ENCODE results near the gene KRT78. TPM values are rescaled to one million over a fixed set of nuclear protein-coding genes. Genes with fewer than 3 reads are reported as not detected.

KRT78 gene
- total and polyA plus RNA-seq, 9 of the 15 experiments (the other 6 are each of a cell fraction or from before 2014, with no cell fraction given): not detected

- TF ChIP-seq, protein P1, sequence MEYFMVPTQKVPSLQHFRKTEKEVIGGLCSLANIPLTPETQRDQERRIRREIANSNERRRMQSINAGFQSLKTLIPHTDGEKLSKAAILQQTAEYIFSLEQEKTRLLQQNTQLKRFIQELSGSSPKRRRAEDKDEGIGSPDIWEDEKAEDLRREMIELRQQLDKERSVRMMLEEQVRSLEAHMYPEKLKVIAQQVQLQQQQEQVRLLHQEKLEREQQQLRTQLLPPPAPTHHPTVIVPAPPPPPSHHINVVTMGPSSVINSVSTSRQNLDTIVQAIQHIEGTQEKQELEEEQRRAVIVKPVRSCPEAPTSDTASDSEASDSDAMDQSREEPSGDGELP (CRISPR knock-in tag; IDR thresholded peaks at IDR 0.05; ENCODE audit: borderline replicate concordance): peak; percentile 34; the same call in 1 of the 2 replicates
- TF ChIP-seq ZNF324 (CRISPR knock-in tag; IDR thresholded peaks at IDR 0.05) (no peak), THRAP3 (IDR thresholded peaks at IDR 0.05; ENCODE audit: borderline replicate concordance) (no peak), HDAC3 (IDR thresholded peaks at IDR 0.05; ENCODE audit: borderline replicate concordance, partially characterized antibody) (no peak), BMI1 (IDR thresholded peaks at IDR 0.05; ENCODE audit: low read length) (no peak), HNRNPUL1 (IDR thresholded peaks at IDR 0.05; ENCODE audit: low read length) (no peak), PML (IDR thresholded peaks at IDR 0.05; ENCODE audit: low read length) (peak; percentile 39; the same call in 1 of the 2 replicates), KLF1 (tag; IDR thresholded peaks at IDR 0.05) (peak; percentile 60; the same call in 1 of the 2 replicates), PTRF (tag; IDR thresholded peaks at IDR 0.05) (no peak), MBD1 (CRISPR knock-in tag; IDR thresholded peaks at IDR 0.05) (no peak), THRB (CRISPR knock-in tag; conservative IDR thresholded peaks at IDR 0.05) (0 out of 2 replicates have a peak, but pooled peaks have one; percentile 36), MAZ (CRISPR knock-in tag; conservative IDR thresholded peaks at IDR 0.05 in 1 of 2, IDR thresholded peaks at IDR 0.05 in 1 of 2) (peak; percentile 78 to 80), ILK (tag; IDR thresholded peaks at IDR 0.05; ENCODE audit: borderline replicate concordance, low read depth) (no peak), RCOR1 (IDR thresholded peaks at IDR 0.05; ENCODE audit: borderline replicate concordance in 1 of 2, low read depth in 2 of 2, low read length in 2 of 2) (no peak), NBN (IDR thresholded peaks at IDR 0.05; ENCODE audit: low read depth) (peak; percentile 83; the same call in 1 of the 2 replicates)
- TF ChIP-seq, protein P2, sequence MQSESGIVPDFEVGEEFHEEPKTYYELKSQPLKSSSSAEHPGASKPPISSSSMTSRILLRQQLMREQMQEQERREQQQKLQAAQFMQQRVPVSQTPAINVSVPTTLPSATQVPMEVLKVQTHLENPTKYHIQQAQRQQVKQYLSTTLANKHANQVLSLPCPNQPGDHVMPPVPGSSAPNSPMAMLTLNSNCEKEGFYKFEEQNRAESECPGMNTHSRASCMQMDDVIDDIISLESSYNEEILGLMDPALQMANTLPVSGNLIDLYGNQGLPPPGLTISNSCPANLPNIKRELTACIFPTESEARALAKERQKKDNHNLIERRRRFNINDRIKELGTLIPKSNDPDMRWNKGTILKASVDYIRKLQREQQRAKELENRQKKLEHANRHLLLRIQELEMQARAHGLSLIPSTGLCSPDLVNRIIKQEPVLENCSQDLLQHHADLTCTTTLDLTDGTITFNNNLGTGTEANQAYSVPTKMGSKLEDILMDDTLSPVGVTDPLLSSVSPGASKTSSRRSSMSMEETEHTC (IDR thresholded peaks at IDR 0.05): no peak
- TF ChIP-seq, protein P3, sequence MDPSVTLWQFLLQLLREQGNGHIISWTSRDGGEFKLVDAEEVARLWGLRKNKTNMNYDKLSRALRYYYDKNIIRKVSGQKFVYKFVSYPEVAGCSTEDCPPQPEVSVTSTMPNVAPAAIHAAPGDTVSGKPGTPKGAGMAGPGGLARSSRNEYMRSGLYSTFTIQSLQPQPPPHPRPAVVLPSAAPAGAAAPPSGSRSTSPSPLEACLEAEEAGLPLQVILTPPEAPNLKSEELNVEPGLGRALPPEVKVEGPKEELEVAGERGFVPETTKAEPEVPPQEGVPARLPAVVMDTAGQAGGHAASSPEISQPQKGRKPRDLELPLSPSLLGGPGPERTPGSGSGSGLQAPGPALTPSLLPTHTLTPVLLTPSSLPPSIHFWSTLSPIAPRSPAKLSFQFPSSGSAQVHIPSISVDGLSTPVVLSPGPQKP (CRISPR knock-in tag; IDR thresholded peaks at IDR 0.05): no peak
Observed at GRCh38 chr12:52873832-52874572, 25.2 kb upstream of the KRT78 start (continued).

Measured in K562 (cell line).